Hindlimb muscle (tissue), 1 donor: Measurements from ENCODE around the gene DNAAF5. TPM values are rescaled to one million over a fixed set of nuclear protein-coding genes. Genes with fewer than 3 reads are reported as not detected.

Experiments used
- DNase-seq: peaks from one replicate; pipeline ENCODE4 v3.0.0-alpha.2; 2013
- polyA plus RNA-seq: library from polyadenylated mRNA; unstranded; fragments of 120-200 nt; gene quantifications from one replicate; pipeline ENCODE4 v1.2.1, GENCODE V29; 2013; ENCODE audit not compliant: insufficient read length

The DNAAF5 gene
- polyA plus RNA-seq, 1 donor, result 31.6 TPM

- DNase-seq, result no peak
Measured at GRCh38 chr7:818031-818699, 91.7 kb downstream of the DNAAF5 start.

- no peak for DNase-seq
Measured at GRCh38 chr7:820341-820740, 93.8 kb downstream of the DNAAF5 start.

GRCh38 chr7:821688-822087 lies 95.2 kb downstream of the DNAAF5 start:
- no peak for DNase-seq

- DNase-seq, result no peak
Measured at GRCh38 chr7:822692-823276, 96.3 kb downstream of the DNAAF5 start.

GRCh38 chr7:823649-824048 lies 97.2 kb downstream of the DNAAF5 start:
- no peak for DNase-seq

- no peak for DNase-seq
Measured at GRCh38 chr7:824081-824480, 97.6 kb downstream of the DNAAF5 start.

- DNase-seq, result no peak
Measured at GRCh38 chr7:824664-825063, 98.2 kb downstream of the DNAAF5 start.

GRCh38 chr7:825386-825785 lies 98.9 kb downstream of the DNAAF5 start:
- no peak for DNase-seq

- DNase-seq, result no peak
Measured at GRCh38 chr7:826230-826917, 99.9 kb downstream of the DNAAF5 start.

- DNase-seq, result no peak
Measured at GRCh38 chr7:828793-829561, 102.5 kb downstream of the DNAAF5 start.

- no peak for DNase-seq
Measured at GRCh38 chr7:830069-830468, 103.6 kb downstream of the DNAAF5 start.

GRCh38 chr7:831596-832166 lies 105.2 kb downstream of the DNAAF5 start:
- DNase-seq, result peak; percentile 75

GRCh38 chr7:832167-832967 lies 105.9 kb downstream of the DNAAF5 start, which contains the start of gene SUN1:
Gene SUN1 (plus strand): TSS chr7:832476. CDS start chr7:832525, 49 bp downstream.
- no peak for DNase-seq

- no peak for DNase-seq
Measured at GRCh38 chr7:832968-833424, 106.5 kb downstream of the DNAAF5 start.

- DNase-seq, result no peak
Measured at GRCh38 chr7:833601-834258, 107.2 kb downstream of the DNAAF5 start.

- no peak for DNase-seq
Measured at GRCh38 chr7:834277-834676, 107.8 kb downstream of the DNAAF5 start.

- no peak for DNase-seq
Measured at GRCh38 chr7:835021-835420, 108.5 kb downstream of the DNAAF5 start.

- DNase-seq, result no peak
Measured at GRCh38 chr7:835485-836401, 109.2 kb downstream of the DNAAF5 start.
